HG02938 (cell line): Measurements from ENCODE around the gene RNF7.
A peak's percentile ranks its signal among the peaks of the same experiment; 100 is the strongest.
"Not testable (repeated sequence)": the region's sequence is repeated elsewhere in the genome, so short reads cannot be mapped to it uniquely, and the experiment has no call there.

ENCODE experiments used
- ATAC-seq: cut with Tn5 transposase; IDR thresholded peaks from one replicate; pipeline ENCODE4 v1.9.1; 2021; ENCODE audit warnings: mild to moderate bottlenecking, moderate library complexity; ENCODE audit not compliant: unreplicated experiment

RNF7 gene

DNA sequence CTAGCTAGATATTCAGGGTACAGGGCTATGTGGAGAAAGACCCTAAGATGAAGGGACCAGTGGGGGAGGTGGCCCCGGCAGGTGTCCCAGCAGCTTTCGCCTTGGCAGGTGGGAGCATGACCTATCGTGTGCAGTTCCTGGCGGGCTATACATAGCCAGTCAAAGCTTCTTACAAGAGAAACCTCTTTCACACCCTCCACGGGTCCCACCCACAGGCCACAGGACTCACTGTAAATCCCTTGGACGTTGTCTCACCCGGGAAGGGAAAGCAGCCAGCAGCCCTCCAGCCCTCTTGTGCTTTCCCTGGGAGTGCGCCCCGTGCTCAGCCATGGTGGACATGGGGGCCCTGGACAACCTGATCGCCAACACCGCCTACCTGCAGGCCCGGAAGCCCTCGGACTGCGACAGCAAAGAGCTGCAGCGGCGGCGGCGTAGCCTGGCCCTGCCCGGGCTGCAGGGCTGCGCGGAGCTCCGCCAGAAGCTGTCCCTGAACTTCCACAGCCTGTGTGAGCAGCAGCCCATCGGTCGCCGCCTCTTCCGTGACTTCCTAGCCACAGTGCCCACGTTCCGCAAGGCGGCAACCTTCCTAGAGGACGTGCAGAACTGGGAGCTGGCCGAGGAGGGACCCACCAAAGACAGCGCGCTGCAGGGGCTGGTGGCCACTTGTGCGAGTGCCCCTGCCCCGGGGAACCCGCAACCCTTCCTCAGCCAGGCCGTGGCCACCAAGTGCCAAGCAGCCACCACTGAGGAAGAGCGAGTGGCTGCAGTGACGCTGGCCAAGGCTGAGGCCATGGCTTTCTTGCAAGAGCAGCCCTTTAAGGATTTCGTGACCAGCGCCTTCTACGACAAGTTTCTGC, 40.1 kb downstream of the RNF7 start:
- ATAC-seq = no peak

DNA sequence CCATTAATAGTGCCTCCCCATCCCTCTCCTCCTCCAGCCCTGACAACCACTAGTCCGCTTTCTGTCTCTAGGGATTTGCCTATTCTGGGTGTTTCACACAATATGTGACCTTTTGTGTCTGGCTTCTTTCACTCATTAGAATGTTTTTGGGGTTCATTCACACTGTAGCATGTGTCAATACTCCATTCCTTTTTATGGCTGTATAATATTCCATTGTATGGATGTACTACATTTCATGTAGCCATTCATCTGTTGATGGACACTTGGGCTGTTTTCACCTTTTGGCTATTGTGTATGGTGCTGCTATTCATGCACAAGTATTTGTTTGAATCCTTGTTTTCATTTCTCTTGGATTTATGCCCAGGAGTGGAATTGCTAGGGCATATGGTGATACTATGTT, 41.6 kb downstream of the RNF7 start:
- no peak for ATAC-seq

DNA sequence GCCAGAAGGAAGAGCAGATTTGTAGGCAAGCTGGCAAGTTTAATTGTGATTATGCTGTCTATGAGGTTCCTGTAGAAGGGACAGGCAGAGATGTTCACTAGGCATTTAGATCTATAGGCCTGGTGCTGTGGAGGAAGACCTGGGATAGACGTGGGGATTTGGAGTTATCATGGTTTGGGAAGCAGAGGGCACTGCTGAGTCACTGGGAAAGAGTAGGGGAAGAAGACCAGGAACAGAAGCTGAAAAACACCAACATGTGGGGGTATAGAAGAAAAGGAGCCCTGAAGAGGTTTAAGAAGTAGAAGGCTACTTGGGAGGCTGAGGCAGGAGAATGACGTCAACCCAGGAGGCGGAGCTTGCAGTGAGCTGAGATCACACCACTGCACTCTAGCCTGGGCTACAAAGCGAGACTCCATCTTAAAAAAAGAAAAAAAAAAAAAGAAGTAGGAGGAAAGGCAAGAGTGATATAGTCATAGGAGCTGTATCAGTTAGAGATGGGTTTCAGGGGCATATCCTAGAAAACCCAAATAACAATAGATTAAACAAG, 44.4 kb downstream of the RNF7 start:
- ATAC-seq = no peak

DNA sequence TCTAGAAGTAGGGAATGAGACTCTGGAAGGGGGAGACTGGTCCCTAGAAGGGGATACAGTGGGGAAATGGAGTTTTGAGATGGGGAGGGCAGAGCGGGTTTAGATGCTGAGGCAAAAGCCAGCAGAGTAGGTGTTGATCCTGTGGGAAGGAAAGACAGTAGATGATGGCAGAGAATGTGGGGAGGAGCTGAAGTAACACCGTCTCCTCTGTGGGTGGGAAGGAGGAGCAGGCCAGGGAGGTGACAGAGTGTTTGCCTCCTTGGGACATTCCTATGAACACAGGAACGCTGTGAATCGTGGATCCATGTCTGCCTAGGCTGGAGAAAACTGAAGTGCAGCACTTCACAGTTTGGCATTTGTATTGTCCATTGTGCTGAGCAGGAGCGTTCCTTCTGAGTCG, 45.5 kb downstream of the RNF7 start:
- no peak for ATAC-seq

- no peak for ATAC-seq
Measured at GRCh38 chr3:141784096-141784495, 46.0 kb downstream of the RNF7 start.

GRCh38 chr3:141784531-141784930, 46.4 kb downstream of the RNF7 start:
- no peak for ATAC-seq

GRCh38 chr3:141788149-141788548, 50.1 kb downstream of the RNF7 start:
- ATAC-seq = no peak

DNA sequence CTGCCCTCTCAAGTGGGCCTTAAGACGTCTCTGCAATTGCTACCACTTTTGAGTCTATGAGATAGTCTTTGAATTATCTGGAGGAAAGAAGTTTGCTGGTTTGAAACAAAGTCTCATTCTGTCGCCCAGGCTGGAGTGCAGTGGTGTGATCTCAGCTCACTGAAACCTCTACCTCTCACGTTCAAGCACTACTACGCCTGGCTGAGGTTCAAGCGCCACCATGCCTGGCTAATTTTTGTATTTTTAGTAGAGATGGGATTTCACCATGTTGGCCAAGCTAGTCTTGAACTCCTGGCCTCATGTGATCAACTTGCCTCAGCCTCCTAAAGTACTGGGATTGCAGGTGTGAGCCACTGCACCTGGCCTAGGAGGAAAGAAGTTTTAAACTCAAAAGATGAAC, 50.7 kb downstream of the RNF7 start:
- ATAC-seq = not testable (repeated sequence)

GRCh38 chr3:141789281-141789680, 51.2 kb downstream of the RNF7 start:
- no peak for ATAC-seq

GRCh38 chr3:141790171-141790570, 52.1 kb downstream of the RNF7 start:
- no peak for ATAC-seq

DNA sequence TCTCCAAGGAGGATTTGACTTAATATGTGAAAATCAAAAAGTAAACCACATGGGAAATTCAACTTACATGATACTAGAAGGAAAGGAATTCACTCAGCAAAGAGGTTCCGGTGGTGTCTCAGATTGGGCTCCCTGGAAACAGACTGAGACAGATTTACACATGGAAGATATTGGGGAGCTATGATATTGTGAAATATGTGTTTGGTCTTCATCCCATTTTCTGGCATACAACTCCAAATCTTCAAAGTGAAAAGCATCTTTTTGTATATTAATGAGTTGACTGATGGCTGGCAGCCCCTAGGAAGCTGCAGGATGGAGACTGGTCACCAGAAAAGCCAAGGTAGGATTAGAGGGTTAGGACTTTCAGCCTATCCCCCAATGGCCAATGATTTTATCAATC, 54.4 kb downstream of the RNF7 start:
- ATAC-seq = no peak

GRCh38 chr3:141793476-141794260, 55.6 kb downstream of the RNF7 start:
- no peak for ATAC-seq

GRCh38 chr3:141795276-141795675, 57.2 kb downstream of the RNF7 start:
- ATAC-seq = no peak

DNA sequence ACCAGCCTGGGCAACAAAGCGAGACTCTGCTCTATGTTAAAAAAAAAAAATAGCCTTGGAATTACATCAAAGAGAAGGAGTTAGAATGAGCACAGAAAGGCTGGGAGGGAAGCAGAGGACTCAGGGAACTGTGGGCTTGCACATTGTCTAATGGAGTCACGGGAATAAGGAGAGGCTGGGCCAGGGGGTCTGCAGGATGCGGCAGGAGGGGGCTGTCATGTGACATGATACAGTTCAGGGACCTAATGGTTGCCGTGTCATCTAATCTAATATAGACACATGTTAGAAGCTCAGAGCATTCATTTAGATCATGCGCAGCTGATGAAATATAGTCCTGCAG, 57.6 kb downstream of the RNF7 start:
- no peak for ATAC-seq

- peak; percentile 96 for ATAC-seq
Measured at GRCh38 chr3:141796081-141796888, 58.2 kb downstream of the RNF7 start.
